Measurements from ENCODE around the gene TTC34.
"Not testable (repeated sequence)": the region's sequence is repeated elsewhere in the genome, so short reads cannot be mapped to it uniquely, and the experiment has no call there.

The TTC34 gene

GRCh38 chr1:2777424-2778219 lies 23.9 kb downstream of the TTC34 start:
- no peak overlapping the region for H3K27ac ChIP-seq
- TF ChIP-seq CTCF (IDR thresholded peaks at IDR 0.05) (no peak), ZFX (IDR thresholded peaks at IDR 0.05; ENCODE audit: borderline replicate concordance) (no peak)

- not testable (repeated sequence) for H3K27ac ChIP-seq
These were observed 26.2 kb downstream of the TTC34 start for GRCh38 chr1:2775333-2775732.

- H3K27ac ChIP-seq: not testable (repeated sequence)
These were observed 33.4 kb downstream of the TTC34 start for GRCh38 chr1:2768052-2768451.

GRCh38 chr1:2759433-2759832 lies 42.1 kb downstream of the TTC34 start:
- not testable (repeated sequence) for H3K27ac ChIP-seq

GRCh38 chr1:2757519-2757918 lies 44.0 kb downstream of the TTC34 start:
- not testable (repeated sequence) for H3K27ac ChIP-seq

- H3K27ac ChIP-seq: not testable (repeated sequence)
These were observed 46.1 kb downstream of the TTC34 start for GRCh38 chr1:2755426-2755825.

GRCh38 chr1:2754597-2754996 lies 46.9 kb downstream of the TTC34 start:
- not testable (repeated sequence) for H3K27ac ChIP-seq

GRCh38 chr1:2752503-2752902 lies 49.0 kb downstream of the TTC34 start:
- not testable (repeated sequence) for H3K27ac ChIP-seq

GRCh38 chr1:2751866-2752265 lies 49.6 kb downstream of the TTC34 start:
- H3K27ac ChIP-seq: not testable (repeated sequence)

- H3K27ac ChIP-seq: not testable (repeated sequence)
These were observed 50.4 kb downstream of the TTC34 start for GRCh38 chr1:2750766-2751730.

- not testable (repeated sequence) for H3K27ac ChIP-seq
These were observed 51.3 kb downstream of the TTC34 start for GRCh38 chr1:2750041-2750680.

GRCh38 chr1:2748626-2749025 lies 52.9 kb downstream of the TTC34 start:
- H3K27ac ChIP-seq: not testable (repeated sequence)

- H3K27ac ChIP-seq: not testable (repeated sequence)
These were observed 106.7 kb downstream of the TTC34 start for GRCh38 chr1:2694796-2695195.

GRCh38 chr1:2690180-2690579 lies 111.3 kb downstream of the TTC34 start:
- H3K27ac ChIP-seq: not testable (repeated sequence)

GRCh38 chr1:2688336-2688665 lies 113.2 kb downstream of the TTC34 start:
- not testable (repeated sequence) for H3K27ac ChIP-seq

GRCh38 chr1:2687638-2688335 lies 113.7 kb downstream of the TTC34 start:
- not testable (repeated sequence) for H3K27ac ChIP-seq

- not testable (repeated sequence) for H3K27ac ChIP-seq
These were observed 114.3 kb downstream of the TTC34 start for GRCh38 chr1:2687174-2687591.

GRCh38 chr1:2686091-2686863 lies 115.2 kb downstream of the TTC34 start:
- not testable (repeated sequence) for H3K27ac ChIP-seq

GRCh38 chr1:2685671-2686070 lies 115.8 kb downstream of the TTC34 start:
- not testable (repeated sequence) for H3K27ac ChIP-seq
